Mesendoderm (in vitro differentiated cells): ENCODE data around the gene CRELD1. TPM values are rescaled to one million over a fixed set of nuclear protein-coding genes. Genes with fewer than 3 reads are reported as not detected.

Experiments used
- DNase-seq: peaks from one replicate; pipeline ENCODE4 v3.0.0; 2013
- H2AK5ac ChIP-seq: 2 replicates; pipeline ENCODE4 v1.6.1; 2013; ENCODE audit warnings: low read length, inconsistent platforms
- H2BK120ac ChIP-seq: 2 replicates; pipeline ENCODE4 v1.6.1; 2013; ENCODE audit warnings: low read depth, mild to moderate bottlenecking, low read length, moderate library complexity, mixed read lengths
- H2BK15ac ChIP-seq: replicated peaks from 2 replicates; pipeline ENCODE4 v1.6.1; 2013; ENCODE audit warnings: low read depth, mild to moderate bottlenecking, moderate library complexity
- H2BK5ac ChIP-seq: 2 replicates; pipeline ENCODE4 v1.6.1; 2013; ENCODE audit warnings: low read length, inconsistent platforms
- H3K18ac ChIP-seq: 2 replicates; pipeline ENCODE4 v1.6.1; 2013; ENCODE audit warnings: mild to moderate bottlenecking, low read length, mixed read lengths
- H3K23ac ChIP-seq: one replicate; pipeline ENCODE4 v1.6.1; 2013; ENCODE audit warnings: low read length
- H3K27ac ChIP-seq: 2 replicates; pipeline ENCODE4 v1.5.1; 2013; ENCODE audit warnings: low read depth, mild to moderate bottlenecking, inconsistent platforms, low read length, moderate library complexity
- H3K27me3 ChIP-seq: 2 replicates; pipeline ENCODE4 v1.6.1; 2013; ENCODE audit warnings: low read length, control low read depth, mild to moderate bottlenecking, inconsistent platforms; ENCODE audit not compliant: insufficient read depth, poor library complexity
- H3K36me3 ChIP-seq: 2 replicates; pipeline ENCODE4 v1.6.1; 2013; ENCODE audit warnings: low read length, inconsistent platforms; ENCODE audit not compliant: control insufficient read depth, insufficient read depth
- H3K4ac ChIP-seq: one replicate; pipeline ENCODE4 v1.6.1; 2013; ENCODE audit warnings: low read depth, mild to moderate bottlenecking, low read length, moderate library complexity
- H3K4me1 ChIP-seq: 2 replicates; pipeline ENCODE4 v1.6.1; 2013; ENCODE audit warnings: low read depth, low read length, inconsistent platforms; ENCODE audit not compliant: control insufficient read depth
- H3K4me2 ChIP-seq: 2 replicates; pipeline ENCODE4 v1.6.1; 2013; ENCODE audit warnings: low read length
- H3K4me3 ChIP-seq: 2 replicates; pipeline ENCODE4 v1.5.1; 2013; ENCODE audit warnings: mild to moderate bottlenecking, low read length
- H3K56ac ChIP-seq: one replicate; pipeline ENCODE4 v1.6.1; 2013; ENCODE audit warnings: low read length
- H3K79me1 ChIP-seq: 2 replicates; pipeline ENCODE4 v1.6.1; 2013; ENCODE audit warnings: low read length, inconsistent platforms
- H3K79me2 ChIP-seq: 2 replicates; pipeline ENCODE4 v1.6.1; 2013; ENCODE audit warnings: mild to moderate bottlenecking, low read length; ENCODE audit not compliant: control insufficient read depth, insufficient read depth
- H3K9ac ChIP-seq: 2 replicates; pipeline ENCODE4 v1.6.1; 2013; ENCODE audit warnings: low read length, inconsistent platforms
- H4K5ac ChIP-seq: one replicate; pipeline ENCODE4 v1.6.1; 2013; ENCODE audit warnings: low read length
- H4K8ac ChIP-seq: one replicate; pipeline ENCODE4 v1.6.1; 2013; ENCODE audit warnings: low read depth, mild to moderate bottlenecking, control low read depth, low read length, moderate library complexity
- WGBS: extraction: QIAGEN DNeasy Blood & Tissue Kit; methylation state at CpG from one replicate; pipeline ENCODE4 v1.1.7; 2013; ENCODE audit warnings: low lambda C conversion rate, missing lambda C conversion rate; ENCODE audit not compliant: insufficient coverage; ENCODE audit errors: extremely low coverage; 5-methylcytosine and 5-hydroxymethylcytosine counted together
- small RNA-seq: library from polyadenylated mRNA; stranded (forward); fragments of <200 nt; extraction: miRNeasy Mini kit (QIAGEN cat#:217004); gene quantifications from one replicate; pipeline ENCODE3, GENCODE V24; 2013; ENCODE audit not compliant: insufficient read depth

The CRELD1 gene

DNA sequence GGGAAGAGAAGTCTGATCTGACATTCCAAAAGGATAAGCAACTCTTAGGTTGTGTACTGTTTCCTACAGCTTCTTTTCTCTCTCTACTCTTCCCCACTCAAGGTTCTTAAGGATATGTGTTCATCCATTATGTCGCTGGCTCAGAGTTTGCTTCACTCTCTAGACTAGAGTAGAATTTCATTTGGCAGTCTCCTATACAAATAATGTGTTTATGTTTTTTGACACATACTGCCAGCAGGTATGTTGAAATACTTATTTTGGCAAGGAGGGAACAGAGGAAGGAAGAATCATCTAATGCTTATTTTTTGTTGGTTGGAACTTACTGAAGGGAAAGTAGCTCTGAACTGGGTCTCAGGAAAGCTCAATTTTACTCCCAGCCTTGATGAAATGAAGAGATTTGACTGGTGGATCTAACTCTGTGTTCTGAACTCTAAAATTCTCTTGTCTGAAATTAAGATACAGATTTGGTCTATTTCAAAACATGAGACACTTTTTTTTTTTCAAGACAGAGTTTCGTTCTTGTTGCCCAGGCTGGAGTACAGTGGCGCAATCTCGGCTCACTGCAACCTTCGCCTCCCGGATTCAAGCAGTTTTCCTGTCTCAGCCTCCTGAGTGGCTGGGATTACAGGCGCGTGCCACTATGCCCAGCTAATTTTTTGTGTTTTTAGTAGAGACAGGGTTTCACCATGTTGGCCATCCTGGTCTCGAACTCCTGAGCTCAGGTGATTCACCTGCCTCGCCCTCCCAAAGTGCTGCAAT lies 60.6 kb downstream of the CRELD1 start:
- Histone ChIP-seq H3K79me1 (no peaks in the 10 kb centered on the region), H2BK5ac (no peak overlapping the region), H3K36me3 (no peaks in the 10 kb centered on the region), H3K79me2 (peaks cover 10% of the 10 kb centered on the region), H3K18ac (no peak overlapping the region), H3K23ac (no peak overlapping the region), H2AK5ac (no peak overlapping the region), H3K9ac (no peak overlapping the region), H3K27ac (no peak overlapping the region), H4K8ac (no peak overlapping the region), H3K4me2 (no peak overlapping the region), H3K4me1 (no peaks in the 10 kb centered on the region), H2BK15ac (no peak overlapping the region), H3K56ac (no peak overlapping the region), H3K4me3 (no peak overlapping the region), H3K4ac (no peak overlapping the region), H2BK120ac (no peak overlapping the region), H4K5ac (no peak overlapping the region), H3K27me3 (no peaks in the 10 kb centered on the region)
- WGBS = no CpG with 5 or more reads among the region's 10 CpGs
- DNase-seq = no peak

Small RNA genes lying within 50 kb of the gene (small RNA-seq; reads per million reads assigned to genes)
- gene RNU6-882P = not detected
